Measurements from ENCODE around the gene ATF3. TPM values are rescaled to one million over a fixed set of nuclear protein-coding genes. Genes with fewer than 3 reads are reported as not detected.

The ATF3 gene
- total RNA-seq, 1 experiment from 2014 or later: 43.2 TPM

DNA sequence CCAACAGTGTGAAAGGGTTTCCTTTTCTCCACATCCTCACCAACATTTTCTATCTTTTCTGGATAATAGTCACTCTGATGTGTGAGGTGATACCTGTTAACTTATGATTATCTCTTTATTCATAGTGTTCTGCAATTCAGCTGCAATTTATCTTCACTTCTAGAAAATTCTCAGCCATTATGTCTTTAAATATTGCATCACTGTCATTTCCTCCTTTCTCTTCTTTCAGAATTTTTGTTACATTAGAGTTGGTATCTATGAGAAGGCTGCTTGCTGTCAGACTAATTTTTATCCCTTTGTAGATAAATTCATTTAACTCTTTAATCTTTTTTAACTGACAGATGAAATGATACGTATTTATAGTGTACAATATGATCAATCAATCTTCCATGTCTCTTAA lies 30.5 kb upstream of the ATF3 start (continued):
- no peak for TF ChIP-seq ZBTB33 (IDR thresholded peaks at IDR 0.05; ENCODE audit: extremely low read depth, insufficient replicate concordance, low read length)
- no peak for TF ChIP-seq YY1 (IDR thresholded peaks at IDR 0.05; ENCODE audit: extremely low read depth, insufficient replicate concordance, low read depth, low read length)
- TF ChIP-seq EGR1 (IDR thresholded peaks at IDR 0.05; ENCODE audit: low read depth): no peak
- TF ChIP-seq JUND (IDR thresholded peaks at IDR 0.05): no peak
- no peak for TF ChIP-seq ZFX (IDR thresholded peaks at IDR 0.05)

DNA sequence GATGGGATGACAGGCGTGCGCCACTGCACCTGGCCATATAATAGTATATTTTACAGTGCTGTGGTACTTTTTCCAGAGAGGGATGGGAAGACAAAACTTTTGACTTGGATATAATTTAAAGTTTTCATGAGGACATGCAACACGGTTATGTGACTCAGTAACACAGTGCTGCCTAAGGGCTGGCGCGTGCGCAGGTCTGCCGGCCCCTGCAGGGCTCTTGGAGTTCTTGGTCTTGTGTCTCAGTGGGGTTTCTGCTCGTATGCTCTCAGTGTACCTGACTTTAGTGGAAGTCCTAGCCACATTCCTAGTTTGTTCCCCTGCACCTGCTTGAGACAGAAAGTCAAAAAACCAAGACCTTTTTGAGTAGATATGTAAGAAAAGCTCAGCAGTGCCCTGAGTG lies 27.5 kb upstream of the ATF3 start:
- TF ChIP-seq ZBTB33 (IDR thresholded peaks at IDR 0.05; ENCODE audit: extremely low read depth, insufficient replicate concordance, low read length) (no peak), POLR2AphosphoS5 (IDR thresholded peaks at IDR 0.05; ENCODE audit: low read depth, low read length) (no peak), YY1 (IDR thresholded peaks at IDR 0.05; ENCODE audit: extremely low read depth, insufficient replicate concordance, low read depth, low read length) (no peak), TCF7L2 (IDR thresholded peaks at IDR 0.05; ENCODE audit: borderline replicate concordance, extremely low read depth, insufficient read depth, insufficient read length) (no peak)
- H2AFZ ChIP-seq (ENCODE audit: low read depth, low read length, poor library complexity, severe bottlenecking): no peak overlapping the region
- no peak overlapping the region for H3K9ac ChIP-seq (ENCODE audit: low read length)
- ChIA-PET POLR2A (no interaction called here), RAD21 (ENCODE audit: low non-redundant PET in 1 of 2, low total read pairs in 2 of 2, uncharacterized antibody in 2 of 2, unreplicated experiment in 2 of 2) (no interaction called here), CTCF (interaction anchor here (1.5 kb wide), 1 partner anchor 104 kb away, joined by 3 read pairs; no protein-coding TSS in a partner anchor)
- no peaks in the 10 kb centered on the region for H4K20me1 ChIP-seq (ENCODE audit: insufficient read depth)
- no peak overlapping the region for H3K4me2 ChIP-seq (ENCODE audit: low read length)
- no peaks in the 10 kb centered on the region for H3K79me2 ChIP-seq (ENCODE audit: insufficient read depth, low read length)
- no peaks in the 10 kb centered on the region for H3K9me2 ChIP-seq (ENCODE audit: insufficient read depth)
- H3K9me3 ChIP-seq (ENCODE audit: control insufficient read depth in 1 of 2, insufficient read depth in 1 of 2, low read depth in 1 of 2, low read length in 2 of 2): no peaks in the 10 kb centered on the region
- no peak overlapping the region for H3K4me3 ChIP-seq (replicated peaks in 1 of 2; ENCODE audit: low read depth in 1 of 2, low read length in 2 of 2)
- BruUV-seq (replicated peaks): no TSS peak
- intact Hi-C loops (cut with micrococcal nuclease): no loop called here
- no peak overlapping the region for H3K27ac ChIP-seq (ENCODE audit: low read depth, low read length)
- ATAC-seq (no peak), DNase-seq (ENCODE audit: low read depth, low spot score) (no peak)
- no peaks in the 10 kb centered on the region for H3K36me3 ChIP-seq (ENCODE audit: control insufficient read depth in 1 of 2, insufficient read depth in 2 of 2, low read length in 2 of 2)
- H3K27me3 ChIP-seq (ENCODE audit: insufficient read depth, low read length): no peaks in the 10 kb centered on the region
- peaks cover 6 to 14% of the 10 kb centered on the region in 2 experiments; a peak in 3 of 4 replicates for H3K4me1 ChIP-seq (ENCODE audit: control insufficient read depth in 1 of 2, insufficient read depth in 2 of 2, low read length in 2 of 2)
